ENCODE data around the gene HERC2. TPM values are rescaled to one million over a fixed set of nuclear protein-coding genes. Genes with fewer than 3 reads are reported as not detected.

The HERC2 gene
- total RNA-seq, 2 donors from 2014 or later = 105 to 112 TPM

DNA sequence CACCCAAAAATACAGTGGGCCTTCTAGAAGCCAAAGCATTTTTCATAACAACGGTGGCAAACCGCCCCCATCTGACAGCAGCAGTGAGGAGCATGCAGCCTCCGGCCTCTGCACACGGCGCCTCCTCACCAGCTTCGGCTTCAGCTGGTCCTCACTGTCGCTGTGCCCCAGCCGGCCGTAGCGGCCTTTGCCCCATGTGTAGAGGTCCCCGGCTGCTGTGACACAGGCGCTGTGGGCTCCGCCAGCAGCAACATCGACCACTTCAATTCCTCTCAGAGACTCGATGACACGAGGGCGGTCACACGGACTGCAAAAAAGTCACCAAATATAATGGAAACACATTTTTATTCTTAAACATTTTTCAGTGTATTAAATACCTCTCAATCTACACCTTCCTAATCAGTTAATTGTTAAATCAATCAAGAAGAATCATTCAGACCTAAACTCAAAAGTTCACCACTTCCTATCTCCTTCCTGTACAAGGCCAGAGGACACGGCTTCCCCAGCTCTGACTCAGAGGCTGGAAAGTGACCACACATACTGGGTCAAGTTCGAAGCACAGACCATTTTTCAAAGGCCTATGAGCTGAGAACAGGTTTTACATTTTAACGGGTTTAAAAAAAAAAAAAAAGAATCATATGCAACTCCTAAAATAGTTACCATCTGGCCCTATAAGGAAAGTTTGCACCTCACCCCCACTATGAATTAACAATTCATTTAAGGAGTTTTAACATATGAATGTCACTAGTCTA is 189.3 kb downstream of the HERC2 start:
- Mint-ChIP-seq H3K4me3 (no peak overlapping the region), H3K36me3 (ENCODE audit: low read depth) (peaks cover 54% of the 10 kb centered on the region), H3K9me3 (no peaks in the 10 kb centered on the region), H3K27me3 (ENCODE audit: insufficient read depth) (no peaks in the 10 kb centered on the region), H3K27ac (peak overlapping the region; percentile 61), H3K4me1 (peaks cover 2% of the 10 kb centered on the region)
- H3K4me1 ChIP-seq (ENCODE audit: control insufficient read depth, insufficient read depth, low read length) = no peaks in the 10 kb centered on the region
- 90 to 95% methylated on average over 10 to 21 of the region's 21 CpGs for WGBS, 2 experiments (ENCODE audit: insufficient coverage in 1 of 2, insufficient read length in 1 of 2)
- no peaks in the 10 kb centered on the region for H3K27me3 ChIP-seq (ENCODE audit: control insufficient read depth, insufficient read depth, low read length, poor library complexity, severe bottlenecking)
- DNase-seq = no peak
- no peak overlapping the region for H3K4me3 ChIP-seq (ENCODE audit: low read length)
- H3K9me3 ChIP-seq (ENCODE audit: control insufficient read depth, low read length) = no peaks in the 10 kb centered on the region
- H3K9ac ChIP-seq (ENCODE audit: extremely low read depth, low read length, poor library complexity, severe bottlenecking) = no peak overlapping the region
- TF ChIP-seq, protein P1, sequence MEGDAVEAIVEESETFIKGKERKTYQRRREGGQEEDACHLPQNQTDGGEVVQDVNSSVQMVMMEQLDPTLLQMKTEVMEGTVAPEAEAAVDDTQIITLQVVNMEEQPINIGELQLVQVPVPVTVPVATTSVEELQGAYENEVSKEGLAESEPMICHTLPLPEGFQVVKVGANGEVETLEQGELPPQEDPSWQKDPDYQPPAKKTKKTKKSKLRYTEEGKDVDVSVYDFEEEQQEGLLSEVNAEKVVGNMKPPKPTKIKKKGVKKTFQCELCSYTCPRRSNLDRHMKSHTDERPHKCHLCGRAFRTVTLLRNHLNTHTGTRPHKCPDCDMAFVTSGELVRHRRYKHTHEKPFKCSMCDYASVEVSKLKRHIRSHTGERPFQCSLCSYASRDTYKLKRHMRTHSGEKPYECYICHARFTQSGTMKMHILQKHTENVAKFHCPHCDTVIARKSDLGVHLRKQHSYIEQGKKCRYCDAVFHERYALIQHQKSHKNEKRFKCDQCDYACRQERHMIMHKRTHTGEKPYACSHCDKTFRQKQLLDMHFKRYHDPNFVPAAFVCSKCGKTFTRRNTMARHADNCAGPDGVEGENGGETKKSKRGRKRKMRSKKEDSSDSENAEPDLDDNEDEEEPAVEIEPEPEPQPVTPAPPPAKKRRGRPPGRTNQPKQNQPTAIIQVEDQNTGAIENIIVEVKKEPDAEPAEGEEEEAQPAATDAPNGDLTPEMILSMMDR (conservative IDR thresholded peaks at IDR 0.05) = no peak
- no peak overlapping the region for H3K27ac ChIP-seq (ENCODE audit: low read depth, low read length)
- H3K36me3 ChIP-seq (ENCODE audit: control insufficient read depth, insufficient read depth, low read length) = peaks cover 73% of the 10 kb centered on the region

DNA sequence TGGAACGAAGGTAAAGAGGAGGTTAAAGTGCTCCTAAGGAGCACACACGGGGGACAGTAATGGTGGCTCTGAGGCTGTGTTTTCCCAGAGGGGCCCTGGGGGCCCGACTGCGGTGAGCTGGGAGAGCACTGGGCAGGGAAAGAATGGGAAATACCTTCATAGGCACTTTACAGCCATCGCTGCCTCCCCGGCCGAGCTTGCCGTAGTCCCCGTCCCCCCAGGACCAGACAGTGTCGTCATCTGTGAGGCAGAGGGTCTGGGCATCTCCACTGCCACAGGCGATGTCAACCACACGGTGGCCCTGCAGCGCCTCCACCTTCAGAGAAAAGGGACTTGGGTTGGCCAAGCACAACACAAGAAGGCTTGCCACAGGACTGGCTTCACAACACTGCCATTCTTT is 190.0 kb downstream of the HERC2 start:
- no peaks in the 10 kb centered on the region for H3K27me3 ChIP-seq (ENCODE audit: control insufficient read depth, insufficient read depth, low read length, poor library complexity, severe bottlenecking)
- H3K27ac ChIP-seq (ENCODE audit: low read depth, low read length) = no peak overlapping the region
- H3K4me3 ChIP-seq (ENCODE audit: low read length) = no peak overlapping the region
- Mint-ChIP-seq H3K27me3 (ENCODE audit: insufficient read depth) (no peaks in the 10 kb centered on the region), H3K9me3 (no peaks in the 10 kb centered on the region), H3K27ac (no peak overlapping the region), H3K4me3 (no peak overlapping the region), H3K4me1 (peaks cover 2% of the 10 kb centered on the region), H3K36me3 (ENCODE audit: low read depth) (peaks cover 53% of the 10 kb centered on the region)
- no peak overlapping the region for H3K9ac ChIP-seq (ENCODE audit: extremely low read depth, low read length, poor library complexity, severe bottlenecking)
- WGBS, 2 experiments (ENCODE audit: insufficient coverage in 1 of 2, insufficient read length in 1 of 2) = 84 to 90% methylated on average over 7 to 13 of the region's 13 CpGs
- H3K36me3 ChIP-seq (ENCODE audit: control insufficient read depth, insufficient read depth, low read length) = peaks cover 76% of the 10 kb centered on the region
- no peaks in the 10 kb centered on the region for H3K9me3 ChIP-seq (ENCODE audit: control insufficient read depth, low read length)
- TF ChIP-seq, protein P1 (conservative IDR thresholded peaks at IDR 0.05) = no peak
- H3K4me1 ChIP-seq (ENCODE audit: control insufficient read depth, insufficient read depth, low read length) = no peaks in the 10 kb centered on the region
- DNase-seq = no peak

DNA sequence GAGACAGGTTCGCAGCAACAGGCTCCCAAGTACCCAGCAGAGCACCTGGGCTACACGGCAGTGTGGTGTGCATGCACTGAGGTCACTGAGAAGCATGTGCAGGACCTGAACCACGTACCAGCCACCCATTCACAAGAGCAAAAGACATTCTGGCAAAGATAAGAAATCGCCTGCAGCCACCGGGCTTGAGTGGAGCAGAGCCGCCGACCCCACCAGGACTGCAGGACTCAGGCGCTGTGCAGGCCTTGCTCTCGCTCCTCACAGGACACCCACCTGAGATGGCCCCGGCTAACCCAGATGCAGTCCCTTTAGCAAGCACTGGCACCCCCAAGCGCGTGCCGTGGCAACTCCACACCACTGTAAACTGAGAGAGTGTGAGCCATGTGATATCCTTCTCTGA is 190.6 kb downstream of the HERC2 start:
- TF ChIP-seq, protein P1 (conservative IDR thresholded peaks at IDR 0.05) = no peak
- Mint-ChIP-seq H3K9me3 (no peaks in the 10 kb centered on the region), H3K27me3 (ENCODE audit: insufficient read depth) (no peaks in the 10 kb centered on the region), H3K36me3 (ENCODE audit: low read depth) (peaks cover 50% of the 10 kb centered on the region), H3K27ac (no peak overlapping the region), H3K4me1 (peaks cover 2% of the 10 kb centered on the region), H3K4me3 (no peak overlapping the region)
- no peak overlapping the region for H3K4me3 ChIP-seq (ENCODE audit: low read length)
- WGBS, 2 experiments (ENCODE audit: insufficient coverage in 1 of 2, insufficient read length in 1 of 2) = 92 to 97% methylated on average over 11 to 13 of the region's 13 CpGs
- no peak overlapping the region for H3K9ac ChIP-seq (ENCODE audit: extremely low read depth, low read length, poor library complexity, severe bottlenecking)
- no peaks in the 10 kb centered on the region for H3K9me3 ChIP-seq (ENCODE audit: control insufficient read depth, low read length)
- no peak for DNase-seq
- no peaks in the 10 kb centered on the region for H3K4me1 ChIP-seq (ENCODE audit: control insufficient read depth, insufficient read depth, low read length)
- peaks cover 75% of the 10 kb centered on the region for H3K36me3 ChIP-seq (ENCODE audit: control insufficient read depth, insufficient read depth, low read length)
- no peaks in the 10 kb centered on the region for H3K27me3 ChIP-seq (ENCODE audit: control insufficient read depth, insufficient read depth, low read length, poor library complexity, severe bottlenecking)
- H3K27ac ChIP-seq (ENCODE audit: low read depth, low read length) = no peak overlapping the region
